Trophoblast cell (in vitro differentiated cells and primary cell): ENCODE results near the gene P3H2.

ENCODE experiments used
- DNase-seq, 2 donors: peaks; one replicate each; pipeline ENCODE4 v3.0.0-alpha.2; 2016
- H2AFZ ChIP-seq: 2 replicates; pipeline ENCODE4 v1.6.1; 2013; ENCODE audit warnings: low read length, moderate library complexity, mild to moderate bottlenecking; ENCODE audit not compliant: insufficient read depth, poor library complexity
- H2AK5ac ChIP-seq: 2 replicates; pipeline ENCODE4 v1.6.1; 2013; ENCODE audit warnings: mild to moderate bottlenecking, low read length
- H2BK120ac ChIP-seq: 2 replicates; pipeline ENCODE4 v1.6.1; 2013; ENCODE audit warnings: low read length, mild to moderate bottlenecking, moderate library complexity; ENCODE audit not compliant: insufficient read depth, poor library complexity
- H2BK12ac ChIP-seq: 2 replicates; pipeline ENCODE4 v1.6.1; 2013; ENCODE audit warnings: mild to moderate bottlenecking, low read length, moderate library complexity
- H2BK5ac ChIP-seq: 2 replicates; pipeline ENCODE4 v1.6.1; 2013; ENCODE audit warnings: low read length, low read depth, moderate library complexity, mild to moderate bottlenecking; ENCODE audit not compliant: poor library complexity
- H3K14ac ChIP-seq: 2 replicates; pipeline ENCODE4 v1.6.1; 2013; ENCODE audit warnings: mild to moderate bottlenecking, low read length
- H3K18ac ChIP-seq: 2 replicates; pipeline ENCODE4 v1.6.1; 2013; ENCODE audit warnings: mild to moderate bottlenecking, low read length
- H3K23ac ChIP-seq: 2 replicates; pipeline ENCODE4 v1.6.1; 2013; ENCODE audit warnings: low read length
- H3K27ac ChIP-seq: 2 replicates; pipeline ENCODE4 v1.5.1; 2013; ENCODE audit warnings: low read depth, mild to moderate bottlenecking, inconsistent platforms, low read length, moderate library complexity
- H3K27me3 ChIP-seq: 2 replicates; pipeline ENCODE4 v1.6.1; 2013; ENCODE audit warnings: inconsistent platforms, mild to moderate bottlenecking, low read length, moderate library complexity; ENCODE audit not compliant: insufficient read depth
- H3K36me3 ChIP-seq, 2 experiments: 1 replicate in 1 of 2; 2 replicates in 1 of 2; pipeline ENCODE4 v1.6.1; 2013; ENCODE audit warnings: low read length in 2 of 2, mild to moderate bottlenecking in 2 of 2, moderate library complexity in 1 of 2; ENCODE audit not compliant: insufficient read depth in 2 of 2, control insufficient read depth in 1 of 2
- H3K4ac ChIP-seq: 2 replicates; pipeline ENCODE4 v1.6.1; 2013; ENCODE audit warnings: low read depth, mild to moderate bottlenecking, low read length, moderate library complexity
- H3K4me1 ChIP-seq, 2 experiments: 1 replicate in 1 of 2; 2 replicates in 1 of 2; pipeline ENCODE4 v1.6.1; 2013; ENCODE audit warnings: low read length in 2 of 2, mild to moderate bottlenecking in 2 of 2, moderate library complexity in 1 of 2; ENCODE audit not compliant: insufficient read depth in 2 of 2, control insufficient read depth in 1 of 2
- H3K4me2 ChIP-seq: 2 replicates; pipeline ENCODE4 v1.6.1; 2013; ENCODE audit warnings: inconsistent platforms, mild to moderate bottlenecking, low read length, moderate library complexity
- H3K4me3 ChIP-seq: 2 replicates; pipeline ENCODE4 v1.5.1; 2013; ENCODE audit warnings: mild to moderate bottlenecking, low read depth, low read length, inconsistent platforms
- H3K79me1 ChIP-seq: one replicate; pipeline ENCODE4 v1.6.1; 2013; ENCODE audit warnings: low read length
- H3K79me2 ChIP-seq: 2 replicates; pipeline ENCODE4 v1.6.1; 2013; ENCODE audit warnings: low read length, mild to moderate bottlenecking; ENCODE audit not compliant: control insufficient read depth, insufficient read depth, poor library complexity
- H3K9ac ChIP-seq: 2 replicates; pipeline ENCODE4 v1.6.1; 2013; ENCODE audit warnings: mild to moderate bottlenecking, low read length
- H3K9me3 ChIP-seq: 2 replicates; pipeline ENCODE4 v1.6.1; 2013; ENCODE audit warnings: low read depth, mild to moderate bottlenecking, control low read depth, inconsistent platforms, low read length; ENCODE audit not compliant: insufficient read depth
- H4K12ac ChIP-seq: 2 replicates; pipeline ENCODE4 v1.6.1; 2013; ENCODE audit warnings: low read depth, mild to moderate bottlenecking, low read length, moderate library complexity
- H4K8ac ChIP-seq: 2 replicates; pipeline ENCODE4 v1.6.1; 2013; ENCODE audit warnings: low read depth, mild to moderate bottlenecking, low read length, moderate library complexity
- H4K91ac ChIP-seq: one replicate; pipeline ENCODE4 v1.6.1; 2013; ENCODE audit warnings: low read depth, mild to moderate bottlenecking, low read length, moderate library complexity
- WGBS: extraction: QIAGEN DNeasy Blood & Tissue Kit; methylation state at CpG from one replicate; pipeline ENCODE4 v1.1.7; 2013; ENCODE audit warnings: missing lambda C conversion rate; ENCODE audit not compliant: insufficient read length, insufficient coverage; ENCODE audit errors: extremely low coverage; 5-methylcytosine and 5-hydroxymethylcytosine counted together

Gene P3H2

DNA sequence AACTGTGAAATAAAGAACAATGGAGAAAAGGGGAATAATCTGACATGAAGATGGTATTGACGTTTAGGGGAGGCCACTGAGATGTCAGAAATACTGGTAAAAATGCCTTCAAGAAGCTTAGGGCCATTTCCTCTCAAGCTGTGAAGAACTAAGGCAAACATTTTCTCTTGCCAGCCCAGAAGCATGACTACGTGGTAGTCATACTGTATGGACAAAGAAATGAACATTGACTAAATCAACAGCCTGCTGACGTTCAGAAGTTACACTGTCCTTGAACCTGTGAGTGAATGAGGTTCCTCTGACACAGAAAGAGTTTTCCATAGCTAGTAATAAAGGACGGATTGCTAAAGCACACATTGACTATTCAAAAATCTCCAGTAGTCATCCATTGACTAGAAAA is 121.0 kb downstream of the P3H2 start:
- Histone ChIP-seq H2BK120ac (no peak overlapping the region), H4K91ac (no peak overlapping the region), H2AFZ (no peak overlapping the region), H3K23ac (no peak overlapping the region), H3K14ac (no peak overlapping the region), H3K4me1 (peaks cover 0 to 2% of the 10 kb centered on the region in 2 experiments), H3K18ac (no peak overlapping the region), H3K4me3 (no peak overlapping the region), H2AK5ac (no peak overlapping the region), H3K9me3 (no peaks in the 10 kb centered on the region), H3K4me2 (no peak overlapping the region), H3K27me3 (no peaks in the 10 kb centered on the region), H4K12ac (no peak overlapping the region), H4K8ac (no peak overlapping the region), H2BK5ac (no peak overlapping the region), H3K36me3 (no peaks in the 10 kb centered on the region), H3K79me1 (peaks cover 2% of the 10 kb centered on the region), H3K9ac (no peak overlapping the region), H3K79me2 (no peaks in the 10 kb centered on the region), H3K27ac (no peak overlapping the region), H3K4ac (no peak overlapping the region), H2BK12ac (no peak overlapping the region)
- WGBS: no CpG with 5 or more reads among the region's 4 CpGs
- no peak for DNase-seq

DNA sequence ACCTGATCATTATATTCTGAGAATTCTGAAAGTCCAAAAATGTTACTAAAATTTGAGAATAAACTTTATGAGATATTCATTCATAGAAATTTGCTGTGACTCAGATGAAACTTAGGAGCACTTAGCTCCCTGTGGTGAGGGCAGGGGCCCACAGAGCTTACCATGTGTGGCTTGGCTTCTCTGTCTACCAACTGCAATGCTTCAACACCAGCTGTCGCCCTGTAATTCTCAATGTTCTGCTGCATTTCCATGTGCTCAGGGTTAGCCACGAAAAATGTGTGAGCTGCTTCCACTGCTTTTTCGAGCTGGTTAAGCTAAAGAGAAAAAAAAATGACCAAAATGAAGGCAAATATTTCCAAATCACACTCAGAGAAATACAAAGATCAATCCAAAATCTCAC is 125.6 kb downstream of the P3H2 start:
- H3K14ac ChIP-seq: no peak overlapping the region
- H3K9ac ChIP-seq: no peak overlapping the region
- H3K27ac ChIP-seq: no peak overlapping the region
- H2AFZ ChIP-seq: no peak overlapping the region
- no peak overlapping the region for H3K4me3 ChIP-seq
- H3K27me3 ChIP-seq: no peaks in the 10 kb centered on the region
- H4K91ac ChIP-seq: no peak overlapping the region
- H3K4me2 ChIP-seq: no peak overlapping the region
- H3K79me1 ChIP-seq: peaks cover 2% of the 10 kb centered on the region
- no peak overlapping the region for H4K8ac ChIP-seq
- no peak overlapping the region for H3K18ac ChIP-seq
- H2BK120ac ChIP-seq: no peak overlapping the region
- no peaks in the 10 kb centered on the region for H3K36me3 ChIP-seq
- no peaks in the 10 kb centered on the region for H3K4me1 ChIP-seq
- H2BK12ac ChIP-seq: peak overlapping the region; percentile 50
- H2BK5ac ChIP-seq: no peak overlapping the region
- DNase-seq: no peak
- no peak overlapping the region for H3K4ac ChIP-seq
- no CpG with 5 or more reads among the region's 3 CpGs for WGBS
- no peaks in the 10 kb centered on the region for H3K9me3 ChIP-seq
- no peak overlapping the region for H4K12ac ChIP-seq
- H3K79me2 ChIP-seq: no peaks in the 10 kb centered on the region
- no peak overlapping the region for H2AK5ac ChIP-seq
- no peak overlapping the region for H3K23ac ChIP-seq

DNA sequence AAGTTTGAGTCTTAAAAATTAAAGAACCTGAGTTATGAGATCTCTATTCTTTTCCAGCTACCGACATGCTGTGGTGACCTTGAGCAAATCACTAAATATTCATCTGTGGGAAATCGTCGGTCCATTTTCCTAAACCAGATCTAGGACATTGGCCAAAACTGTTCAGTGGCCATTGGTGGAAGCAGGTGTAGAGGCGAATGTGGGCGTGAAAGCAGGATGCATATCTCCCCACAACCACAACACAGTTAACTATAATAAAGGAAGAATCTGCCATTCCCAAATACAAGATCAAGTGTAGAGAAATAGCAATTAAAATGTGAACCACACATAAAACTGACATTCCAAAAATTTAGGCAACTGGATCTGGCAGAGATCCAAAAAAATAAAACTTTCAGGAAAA is 129.9 kb downstream of the P3H2 start:
- H3K14ac ChIP-seq: no peak overlapping the region
- no peaks in the 10 kb centered on the region for H3K36me3 ChIP-seq
- H3K4me2 ChIP-seq: no peak overlapping the region
- H4K8ac ChIP-seq: no peak overlapping the region
- no peak overlapping the region for H2BK5ac ChIP-seq
- H4K91ac ChIP-seq: no peak overlapping the region
- no peak overlapping the region for H2BK120ac ChIP-seq
- no peak overlapping the region for H2BK12ac ChIP-seq
- H3K4ac ChIP-seq: no peak overlapping the region
- H4K12ac ChIP-seq: no peak overlapping the region
- H3K23ac ChIP-seq: no peak overlapping the region
- H3K27me3 ChIP-seq: no peaks in the 10 kb centered on the region
- no peak overlapping the region for H2AK5ac ChIP-seq
- peaks cover 2% of the 10 kb centered on the region for H3K79me1 ChIP-seq
- no peaks in the 10 kb centered on the region for H3K79me2 ChIP-seq
- WGBS: no CpG with 5 or more reads among the region's 5 CpGs
- no peak overlapping the region for H3K9ac ChIP-seq
- H3K18ac ChIP-seq: no peak overlapping the region
- peaks cover 2% of the 10 kb centered on the region for H3K9me3 ChIP-seq
- no peak overlapping the region for H2AFZ ChIP-seq
- no peak overlapping the region for H3K27ac ChIP-seq
- no peak overlapping the region for H3K4me3 ChIP-seq
- DNase-seq: no peak
- no peaks in the 10 kb centered on the region for H3K4me1 ChIP-seq

DNA sequence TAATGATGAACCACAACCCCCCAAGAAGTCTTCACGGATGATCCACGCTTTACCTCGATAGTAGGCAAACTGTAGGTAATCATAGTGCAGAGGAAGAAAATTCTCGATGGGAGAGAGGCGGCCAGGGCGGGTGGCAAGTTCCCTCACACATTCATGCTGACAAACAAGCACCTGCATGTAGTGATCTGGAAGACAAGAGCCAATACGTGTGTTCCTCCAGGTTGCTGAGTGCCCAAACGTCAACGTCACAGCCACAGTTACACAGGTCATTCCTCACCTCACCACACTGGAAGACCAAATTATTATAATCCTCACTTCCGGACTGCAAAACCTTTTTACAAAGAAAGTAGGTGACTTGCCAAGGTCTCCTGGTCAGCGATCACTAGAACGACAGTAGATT is 131.8 kb downstream of the P3H2 start:
- Histone ChIP-seq H3K23ac (no peak overlapping the region), H3K27ac (no peak overlapping the region), H3K18ac (no peak overlapping the region), H3K9me3 (peaks cover 2% of the 10 kb centered on the region), H3K36me3 (no peaks in the 10 kb centered on the region), H3K27me3 (no peaks in the 10 kb centered on the region), H3K4me2 (no peak overlapping the region), H4K12ac (no peak overlapping the region), H4K8ac (no peak overlapping the region), H3K79me1 (no peaks in the 10 kb centered on the region), H2BK12ac (no peak overlapping the region), H2AFZ (no peak overlapping the region), H2BK5ac (no peak overlapping the region), H3K4ac (no peak overlapping the region), H3K4me3 (no peak overlapping the region), H4K91ac (no peak overlapping the region), H3K14ac (no peak overlapping the region), H3K9ac (no peak overlapping the region), H2BK120ac (no peak overlapping the region), H3K4me1 (no peaks in the 10 kb centered on the region), H2AK5ac (no peak overlapping the region), H3K79me2 (no peaks in the 10 kb centered on the region)
- no CpG with 5 or more reads among the region's 12 CpGs for WGBS
- DNase-seq: no peak
